ENCODE measurements around the gene STAG1. TPM values are rescaled to one million over a fixed set of nuclear protein-coding genes. Genes with fewer than 3 reads are reported as not detected.

The STAG1 gene
- total RNA-seq, 4 donors from 2014 or later, result 32.6 to 44.0 (median 40.5) TPM

- Histone ChIP-seq H3K4me1 (peaks cover 21 to 69% (median 32%) of the 10 kb centered on the region in 4 donors), H3K9me3 (no peaks in the 10 kb centered on the region), H3K4me3 (no peak overlapping the region), H3K27ac (replicated peaks in 1 of 4) (no peak overlapping the region), H3K27me3 (no peaks in the 10 kb centered on the region), H3K36me3 (peaks cover 0 to 6% (median 0%) of the 10 kb centered on the region in 4 donors)
- intact Hi-C loops (cut with DNase I), result no loop called here
- 98% methylated on average over 3 of the region's 3 CpGs for WGBS
- no peak for TF ChIP-seq CTCF (IDR thresholded peaks at IDR 0.05)
- no peak for TF ChIP-seq POLR2AphosphoS5 (IDR thresholded peaks at IDR 0.05)
- TF ChIP-seq POLR2A (IDR thresholded peaks at IDR 0.05; ENCODE audit: low read depth), result no peak
- no peak for TF ChIP-seq EP300 (IDR thresholded peaks at IDR 0.05)
- no peak for DNase-seq (ENCODE audit: extremely low spot score)
Observed at GRCh38 chr3:136735103-136735502, 17.1 kb downstream of the STAG1 start.

GRCh38 chr3:136734382-136735070 is 17.7 kb downstream of the STAG1 start:
- Histone ChIP-seq H3K27me3 (no peaks in the 10 kb centered on the region), H3K36me3 (peaks cover 0 to 6% (median 0%) of the 10 kb centered on the region in 4 donors), H3K4me1 (peaks cover 26 to 69% (median 32%) of the 10 kb centered on the region in 4 donors), H3K4me3 (no peak overlapping the region), H3K27ac (replicated peaks in 1 of 4) (no peak overlapping the region), H3K9me3 (no peaks in the 10 kb centered on the region)
- TF ChIP-seq POLR2AphosphoS5 (IDR thresholded peaks at IDR 0.05), result no peak
- TF ChIP-seq POLR2A (IDR thresholded peaks at IDR 0.05; ENCODE audit: low read depth), result no peak
- TF ChIP-seq EP300 (IDR thresholded peaks at IDR 0.05), result no peak
- TF ChIP-seq CTCF (IDR thresholded peaks at IDR 0.05), result no peak
- WGBS, result 49% methylated on average over 3 of the region's 3 CpGs
- DNase-seq (ENCODE audit: extremely low spot score), result no peak
- intact Hi-C loops (cut with DNase I), result no loop called here

- TF ChIP-seq EP300 (IDR thresholded peaks at IDR 0.05), result no peak
- TF ChIP-seq CTCF (IDR thresholded peaks at IDR 0.05), result no peak
- no peak for TF ChIP-seq POLR2A (IDR thresholded peaks at IDR 0.05; ENCODE audit: low read depth)
- no peak for TF ChIP-seq POLR2AphosphoS5 (IDR thresholded peaks at IDR 0.05)
- Histone ChIP-seq H3K36me3 (peaks cover 0 to 6% (median 0%) of the 10 kb centered on the region in 4 donors), H3K4me3 (no peak overlapping the region), H3K27me3 (no peaks in the 10 kb centered on the region), H3K27ac (replicated peaks in 1 of 4) (no peak overlapping the region), H3K9me3 (no peaks in the 10 kb centered on the region), H3K4me1 (peaks cover 37 to 75% (median 41%) of the 10 kb centered on the region in 4 donors)
- intact Hi-C loops (cut with DNase I), result no loop called here
- 98% methylated on average over 5 of the region's 5 CpGs for WGBS
- no peak for DNase-seq (ENCODE audit: extremely low spot score)
Observed at GRCh38 chr3:136733317-136733833, 18.8 kb downstream of the STAG1 start.

- Histone ChIP-seq H3K9me3 (no peaks in the 10 kb centered on the region), H3K36me3 (peaks cover 0 to 2% (median 0%) of the 10 kb centered on the region in 4 donors), H3K27me3 (no peaks in the 10 kb centered on the region), H3K4me1 (peaks cover 48 to 80% (median 58%) of the 10 kb centered on the region in 4 donors), H3K4me3 (no peak overlapping the region), H3K27ac (replicated peaks in 1 of 4) (no peak overlapping the region)
- no peak for DNase-seq (ENCODE audit: extremely low spot score)
- intact Hi-C loops (cut with DNase I), result no loop called here
- WGBS, result 85% methylated on average over 4 of the region's 4 CpGs
- no peak for TF ChIP-seq CTCF (IDR thresholded peaks at IDR 0.05)
Observed at GRCh38 chr3:136731274-136731884, 20.8 kb downstream of the STAG1 start.

Measured in esophagus muscularis mucosa (tissue), 4 donors.